IMR-90 (cell line): ENCODE results near the gene IL1RAP.

Experiments used
- CEBPB ChIP-seq: IDR thresholded peaks from 2 replicates; pipeline ENCODE4 v1.6.1; 2012; ENCODE audit warnings: low read depth, low read length, improper control_type of control experiment
- CTCF ChIP-seq: conservative IDR thresholded peaks from 2 replicates; pipeline ENCODE4 v1.5.1; 2012; ENCODE audit warnings: mild to moderate bottlenecking, low read depth, low read length, improper control_type of control experiment
- FOS ChIP-seq: fragments of 150-350 bp; IDR thresholded peaks from 2 replicates; pipeline ENCODE4 v1.6.1; 2016; ENCODE audit warnings: low read depth, low read length
- MAFK ChIP-seq: IDR thresholded peaks from 2 replicates; pipeline ENCODE4 v1.6.1; 2012; ENCODE audit warnings: low read depth, low read length, improper control_type of control experiment
- MAZ ChIP-seq: IDR thresholded peaks from 2 replicates; pipeline ENCODE4 v1.6.1; 2012; ENCODE audit warnings: low read depth, mild to moderate bottlenecking, low read length, improper control_type of control experiment, moderate library complexity, borderline replicate concordance
- NFE2L2 ChIP-seq: fragments of 150-350 bp; IDR thresholded peaks from 2 replicates; pipeline ENCODE4 v1.6.1; 2016; ENCODE audit warnings: low read depth, mild to moderate bottlenecking, low read length
- POLR2A ChIP-seq: IDR thresholded peaks from 2 replicates; pipeline ENCODE4 v1.6.1; 2012; ENCODE audit warnings: mild to moderate bottlenecking, low read depth, low read length
- RAD21 ChIP-seq: IDR thresholded peaks from 2 replicates; pipeline ENCODE4 v1.6.1; 2012; ENCODE audit warnings: low read length, improper control_type of control experiment
- RFX5 ChIP-seq: IDR thresholded peaks from 2 replicates; pipeline ENCODE4 v1.8.0; 2012; ENCODE audit warnings: low read depth, mild to moderate bottlenecking, low read length, moderate library complexity
- SMC3 ChIP-seq: fragments of 150-350 bp; IDR thresholded peaks from 2 replicates; pipeline ENCODE4 v1.6.1; 2016; ENCODE audit warnings: low read depth, mild to moderate bottlenecking, antibody characterized with exemption, low read length, moderate library complexity
- TF ChIP-seq, protein P1 (sequence below): fragments of 150-350 bp; IDR thresholded peaks from 2 replicates; pipeline ENCODE4 v1.6.1; 2017; ENCODE audit warnings: mild to moderate bottlenecking, antibody characterized with exemption, low read length, low read depth

- TF ChIP-seq CTCF (no peak), POLR2A (no peak), CEBPB (no peak), NFE2L2 (no peak), RFX5 (no peak), SMC3 (no peak), RAD21 (no peak), FOS (no peak), MAZ (no peak), MAFK (no peak)
- TF ChIP-seq, protein P1, sequence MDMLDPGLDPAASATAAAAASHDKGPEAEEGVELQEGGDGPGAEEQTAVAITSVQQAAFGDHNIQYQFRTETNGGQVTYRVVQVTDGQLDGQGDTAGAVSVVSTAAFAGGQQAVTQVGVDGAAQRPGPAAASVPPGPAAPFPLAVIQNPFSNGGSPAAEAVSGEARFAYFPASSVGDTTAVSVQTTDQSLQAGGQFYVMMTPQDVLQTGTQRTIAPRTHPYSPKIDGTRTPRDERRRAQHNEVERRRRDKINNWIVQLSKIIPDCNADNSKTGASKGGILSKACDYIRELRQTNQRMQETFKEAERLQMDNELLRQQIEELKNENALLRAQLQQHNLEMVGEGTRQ, result no peak
These were observed 105.5 kb downstream of the IL1RAP start for GRCh38 chr3:190619353-190619752.
